H1 (cell line): Measurements from ENCODE around the gene TRIM7.

ENCODE experiments used
- ATF3 ChIP-seq: IDR thresholded peaks from 2 replicates; pipeline ENCODE4 v1.6.1; 2011; ENCODE audit warnings: low read depth, mild to moderate bottlenecking, low read length; ENCODE audit not compliant: insufficient read depth
- BACH1 ChIP-seq: IDR thresholded peaks from 2 replicates; pipeline ENCODE4 v1.6.1; 2012; ENCODE audit warnings: low read length, improper control_type of control experiment
- CTCF ChIP-seq, 3 experiments: IDR thresholded peaks; 1 replicate in 2 of 3; 2 replicates in 1 of 3; pipeline versions ENCODE4 v1.5.1 to v1.6.1; 2011; ENCODE audit warnings: low read length in 3 of 3, mild to moderate bottlenecking in 3 of 3, inconsistent platforms in 2 of 3, low read depth in 1 of 3, moderate library complexity in 1 of 3; ENCODE audit not compliant: insufficient read depth in 1 of 3; ENCODE audit errors: control extremely low read depth in 1 of 3
- EP300 ChIP-seq, 2 experiments: IDR thresholded peaks; 1 replicate in 1 of 2; 2 replicates in 1 of 2; pipeline ENCODE4 v1.6.1; 2011 to 2012; ENCODE audit warnings: low read depth in 2 of 2, low read length in 2 of 2, mild to moderate bottlenecking in 2 of 2, borderline replicate concordance in 1 of 2, inconsistent platforms in 1 of 2, moderate library complexity in 1 of 2
- JUND ChIP-seq: IDR thresholded peaks from 2 replicates; pipeline ENCODE4 v1.6.1; 2011; ENCODE audit warnings: mild to moderate bottlenecking, improper control_type of control experiment, low read length
- MAX ChIP-seq: IDR thresholded peaks from 2 replicates; pipeline ENCODE4 v1.6.1; 2012; ENCODE audit warnings: inconsistent platforms
- NRF1 ChIP-seq: IDR thresholded peaks from 2 replicates; pipeline ENCODE4 v1.6.1; 2011; ENCODE audit warnings: mild to moderate bottlenecking, low read depth, low read length, improper control_type of control experiment
- POLR2A ChIP-seq, 2 experiments: IDR thresholded peaks; 1 replicate in 1 of 2; 2 replicates in 1 of 2; pipeline ENCODE4 v1.6.1; 2011; ENCODE audit warnings: low read depth in 2 of 2, low read length in 2 of 2, mild to moderate bottlenecking in 2 of 2; ENCODE audit errors: control extremely low read depth in 1 of 2
- POLR2AphosphoS5 ChIP-seq: IDR thresholded peaks from 2 replicates; pipeline ENCODE4 v1.6.1; 2011; ENCODE audit warnings: low read depth, low read length
- RAD21 ChIP-seq, 2 experiments: IDR thresholded peaks in 1 of 2; conservative IDR thresholded peaks in 1 of 2; 2 replicates each; pipeline ENCODE4 v1.6.1; 2011; ENCODE audit warnings: low read depth in 2 of 2, low read length in 2 of 2, improper control_type of control experiment in 1 of 2, inconsistent platforms in 1 of 2, mild to moderate bottlenecking in 1 of 2, moderate library complexity in 1 of 2
- RBBP5 ChIP-seq: IDR thresholded peaks from 2 replicates; pipeline ENCODE4 v1.7.1; 2012; ENCODE audit warnings: low read depth, mild to moderate bottlenecking, inconsistent platforms, low read length, moderate library complexity, borderline replicate concordance
- SP1 ChIP-seq: IDR thresholded peaks from 2 replicates; pipeline ENCODE4 v1.6.1; 2011; ENCODE audit warnings: low read depth, low read length
- TAF1 ChIP-seq: IDR thresholded peaks from 2 replicates; pipeline ENCODE4 v1.6.1; 2011; ENCODE audit warnings: mild to moderate bottlenecking, low read depth, low read length

- TF ChIP-seq TAF1: no peak
- TF ChIP-seq CTCF (IDR thresholded peaks at IDR 0.05; ENCODE audit: control extremely low read depth in 1 of 3, insufficient read depth in 1 of 3, low read depth in 1 of 3, low read length in 3 of 3): no peak
- TF ChIP-seq MAX: no peak
- no peak for TF ChIP-seq POLR2AphosphoS5
- no peak for TF ChIP-seq BACH1
- no peak for TF ChIP-seq POLR2A (IDR thresholded peaks at IDR 0.05; ENCODE audit: control extremely low read depth in 1 of 2, low read depth in 2 of 2, low read length in 2 of 2)
- TF ChIP-seq RBBP5: no peak
- TF ChIP-seq ATF3: no peak
- TF ChIP-seq NRF1: no peak
- TF ChIP-seq SP1: no peak
- no peak for TF ChIP-seq EP300 (IDR thresholded peaks at IDR 0.05; ENCODE audit: borderline replicate concordance in 1 of 2, low read depth in 2 of 2, low read length in 2 of 2)
- TF ChIP-seq JUND: no peak
- TF ChIP-seq RAD21 (IDR thresholded peaks at IDR 0.05 in 1 of 2, conservative IDR thresholded peaks at IDR 0.05 in 1 of 2; ENCODE audit: low read depth in 2 of 2, low read length in 2 of 2): no peak
These were observed 43.3 kb downstream of the TRIM7 start for GRCh38 chr5:181161534-181162175.
